ENCODE data around the gene TRAPPC10. TPM values are rescaled to one million over a fixed set of nuclear protein-coding genes. Genes with fewer than 3 reads are reported as not detected.
A peak's percentile ranks its signal among the peaks of the same experiment; 100 is the strongest.

Gene TRAPPC10
- total RNA-seq, 4 donors from 2014 or later: 27.7 to 53.8 (median 38.4) TPM

GRCh38 chr21:44012474-44013379 lies 618 bp downstream of the TRAPPC10 start:
- Histone ChIP-seq H3K27ac (peak overlapping the region; percentile 86 to 99 (median 96)), H3K36me3 (no peaks in the 10 kb centered on the region), H3K27me3 (no peaks in the 10 kb centered on the region), H3K4me3 (peak overlapping the region; percentile 73 to 88 (median 80)), H3K9me3 (no peaks in the 10 kb centered on the region), H3K4me1 (peaks cover 0 to 54% (median 21%) of the 10 kb centered on the region in 4 donors)
- 0% methylated on average over 25 to 43 of the region's 87 CpGs for WGBS, 2 donors
- TF ChIP-seq EP300 (IDR thresholded peaks at IDR 0.05) (no peak), POLR2A (IDR thresholded peaks at IDR 0.05) (no peak), CTCF (IDR thresholded peaks at IDR 0.05) (peak in 1 of 5 experiments; percentile 7)
- peak in 1 of 2 donors; percentile 19 for DNase-seq (ENCODE audit: low spot score in 2 of 2)

- H3K27ac ChIP-seq: peak overlapping the region; percentile 86 to 99 (median 96)
- no peaks in the 10 kb centered on the region for H3K36me3 ChIP-seq
- no peak for TF ChIP-seq POLR2A (IDR thresholded peaks at IDR 0.05)
- no peak for TF ChIP-seq CTCF (IDR thresholded peaks at IDR 0.05)
- no peak for TF ChIP-seq EP300 (IDR thresholded peaks at IDR 0.05)
- no peaks in the 10 kb centered on the region for H3K27me3 ChIP-seq
- WGBS, 2 donors: 12 to 15% methylated on average over 8 of the region's 8 CpGs
- no peak for DNase-seq (ENCODE audit: low spot score in 2 of 2)
- peaks cover 0 to 58% (median 21%) of the 10 kb centered on the region in 4 donors for H3K4me1 ChIP-seq
- H3K9me3 ChIP-seq: no peaks in the 10 kb centered on the region
- H3K4me3 ChIP-seq: peak overlapping the region in 3 of 4 donors; percentile 73 to 82 (median 79)
Measured at GRCh38 chr21:44013380-44014088, 1.4 kb downstream of the TRAPPC10 start.

- Histone ChIP-seq H3K36me3 (no peaks in the 10 kb centered on the region), H3K27ac (no peak overlapping the region), H3K4me1 (peaks cover 0 to 73% (median 15%) of the 10 kb centered on the region in 4 donors), H3K27me3 (no peaks in the 10 kb centered on the region), H3K9me3 (no peaks in the 10 kb centered on the region), H3K4me3 (no peak overlapping the region)
- DNase-seq (ENCODE audit: low spot score in 2 of 2): no peak
- TF ChIP-seq POLR2A (IDR thresholded peaks at IDR 0.05) (no peak), EP300 (IDR thresholded peaks at IDR 0.05) (no peak), CTCF (IDR thresholded peaks at IDR 0.05) (no peak)
- 86 to 88% methylated on average over 9 of the region's 9 CpGs for WGBS, 2 donors
Measured at GRCh38 chr21:44017601-44018000, 5.5 kb downstream of the TRAPPC10 start.

- 91 to 95% methylated on average over 5 of the region's 5 CpGs for WGBS, 2 donors
- no peaks in the 10 kb centered on the region for H3K9me3 ChIP-seq
- no peak for DNase-seq (ENCODE audit: low spot score in 2 of 2)
- H3K27me3 ChIP-seq: no peaks in the 10 kb centered on the region
- peaks cover 0 to 70% (median 15%) of the 10 kb centered on the region in 4 donors for H3K4me1 ChIP-seq
- H3K4me3 ChIP-seq: no peak overlapping the region
- no peak overlapping the region for H3K27ac ChIP-seq
- no peaks in the 10 kb centered on the region for H3K36me3 ChIP-seq
- TF ChIP-seq CTCF (IDR thresholded peaks at IDR 0.05) (no peak), EP300 (IDR thresholded peaks at IDR 0.05) (no peak), POLR2A (IDR thresholded peaks at IDR 0.05) (no peak)
Measured at GRCh38 chr21:44018127-44018526, 6.0 kb downstream of the TRAPPC10 start.
